GM19238 (cell line): ENCODE measurements around the gene AP4E1.
"Not testable (repeated sequence)": the region's sequence is repeated elsewhere in the genome, so short reads cannot be mapped to it uniquely, and the experiment has no call there.

Source experiments
- DNase-seq: peaks from one replicate; pipeline ENCODE4 v3.0.0; 2011; ENCODE audit warnings: low spot score; ENCODE audit not compliant: insufficient read length

AP4E1 gene

DNA sequence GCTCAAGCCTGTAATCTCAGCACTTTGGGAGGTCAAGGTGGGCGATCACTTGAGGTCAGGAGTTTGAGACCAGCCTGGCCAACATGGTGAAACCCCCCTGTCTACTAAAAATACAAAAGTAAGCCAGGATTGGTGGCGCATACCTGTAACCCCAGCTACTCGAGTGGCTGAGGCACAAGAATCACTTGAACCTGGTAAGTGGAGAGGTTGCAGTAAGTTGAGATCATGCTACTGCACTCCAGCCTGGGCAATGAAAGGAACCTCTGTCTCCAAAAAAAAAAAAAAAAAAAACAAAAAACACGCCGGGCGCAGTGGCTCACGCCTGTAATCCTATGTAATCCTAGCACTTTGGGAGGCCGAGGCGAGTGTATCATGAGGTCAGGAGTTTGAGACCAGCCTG, 18.9 kb upstream of the AP4E1 start:
- DNase-seq, result no peak

- no peak for DNase-seq
Observed at GRCh38 chr15:50890751-50891150, 17.7 kb upstream of the AP4E1 start.

- no peak for DNase-seq
Observed at GRCh38 chr15:50891159-50891558, 17.3 kb upstream of the AP4E1 start.

DNA sequence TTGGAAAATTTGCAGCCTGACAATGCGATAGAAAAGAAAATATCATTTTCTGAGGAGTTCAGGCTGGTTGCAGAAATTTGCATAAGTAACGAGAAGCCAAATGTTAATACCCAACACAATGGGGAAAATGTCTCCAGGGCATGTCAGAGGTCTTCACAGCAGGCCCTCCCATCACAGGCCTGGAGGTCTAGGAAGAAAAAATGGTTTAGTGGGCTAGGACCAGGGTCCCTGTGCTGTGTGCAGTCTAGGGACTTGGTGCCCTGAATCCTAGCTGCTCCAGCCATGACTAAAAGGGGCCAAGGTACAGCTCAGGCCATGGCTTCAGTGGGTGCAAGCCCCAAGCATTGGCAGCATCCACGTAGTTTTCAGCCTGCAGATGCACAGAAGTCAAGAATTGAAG, 14.5 kb upstream of the AP4E1 start:
- DNase-seq, result no peak

- not testable (repeated sequence) for DNase-seq
Observed at GRCh38 chr15:50901390-50901789, 7.1 kb upstream of the AP4E1 start.

GRCh38 chr15:50904211-50904610, 4.3 kb upstream of the AP4E1 start:
- no peak for DNase-seq

- no peak for DNase-seq
Observed at GRCh38 chr15:50905055-50905454, 3.4 kb upstream of the AP4E1 start.

GRCh38 chr15:50906954-50907600, 1.4 kb upstream of the AP4E1 start:
- DNase-seq, result peak; percentile 49

DNA sequence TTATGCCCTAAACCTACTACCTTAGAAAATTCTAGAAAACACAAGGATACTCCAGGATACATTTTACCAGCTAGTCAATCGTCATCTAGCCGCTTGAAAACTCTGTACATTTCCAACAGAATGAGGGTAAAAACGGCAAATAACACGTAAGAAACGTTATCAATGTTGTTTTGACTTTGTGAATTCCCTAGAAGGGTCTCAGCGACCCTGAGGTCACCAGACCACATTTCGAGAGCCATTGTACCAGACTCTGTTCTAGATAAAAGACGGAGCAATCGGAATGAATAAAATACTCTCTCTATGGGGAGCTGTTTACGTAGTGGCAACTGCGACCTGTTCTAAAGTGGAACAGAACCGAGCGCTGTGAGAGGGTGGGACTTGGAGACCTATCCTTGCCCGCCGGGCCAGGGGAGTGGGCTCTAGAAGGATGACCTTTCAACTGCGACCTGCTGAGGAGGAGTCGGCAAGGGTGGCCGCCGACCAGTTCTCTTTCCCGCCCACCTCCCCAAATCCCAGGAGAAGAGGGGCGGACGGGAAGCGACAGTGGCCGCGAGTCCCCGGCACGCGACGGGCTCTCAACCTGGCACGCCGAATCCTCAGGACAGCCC, 778 bp upstream of the AP4E1 start:
- no peak for DNase-seq

DNA sequence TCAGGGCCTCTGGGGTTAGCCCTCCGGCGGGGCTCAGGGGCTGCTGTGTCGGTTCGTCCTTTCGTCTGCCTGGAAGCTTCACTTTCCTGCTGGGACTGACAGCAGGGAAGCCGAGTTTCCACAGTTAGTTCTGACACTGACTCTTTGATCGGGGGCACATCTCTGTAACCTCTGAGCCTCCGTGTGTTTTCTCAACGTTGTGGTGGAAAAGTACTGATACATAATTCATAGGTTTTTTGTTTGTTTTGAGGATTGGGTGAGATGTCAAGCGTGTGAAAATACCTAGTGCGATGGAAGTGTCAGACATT, 481 bp downstream of the AP4E1 start:
- no peak for DNase-seq

DNA sequence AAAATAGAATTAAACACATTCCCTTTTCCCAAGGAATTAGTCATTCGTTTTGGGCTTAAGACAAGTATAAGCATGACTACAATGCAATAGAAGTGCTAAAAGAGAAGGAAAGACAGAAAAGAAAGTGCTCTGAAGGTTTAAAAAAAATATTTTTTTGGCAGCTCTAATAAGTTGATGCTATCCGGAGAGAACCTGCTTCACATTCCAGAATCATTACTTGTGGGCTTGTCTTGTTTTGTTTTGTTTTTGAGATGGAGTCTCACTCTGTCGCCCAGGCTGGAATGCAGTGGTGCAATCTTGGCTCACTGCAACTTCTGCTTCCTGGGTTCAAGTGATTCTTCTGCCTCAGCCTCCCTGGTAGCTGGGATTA, 1.9 kb downstream of the AP4E1 start:
- not testable (repeated sequence) for DNase-seq

- DNase-seq, result no peak
Observed at GRCh38 chr15:50911001-50911400, 2.5 kb downstream of the AP4E1 start.

GRCh38 chr15:50911621-50912020, 3.1 kb downstream of the AP4E1 start:
- no peak for DNase-seq

- DNase-seq, result no peak
Observed at GRCh38 chr15:50916400-50916799, 7.9 kb downstream of the AP4E1 start.

- DNase-seq, result not testable (repeated sequence)
Observed at GRCh38 chr15:50919359-50919758, 10.9 kb downstream of the AP4E1 start.

- no peak for DNase-seq
Observed at GRCh38 chr15:50925281-50925680, 16.8 kb downstream of the AP4E1 start.

DNA sequence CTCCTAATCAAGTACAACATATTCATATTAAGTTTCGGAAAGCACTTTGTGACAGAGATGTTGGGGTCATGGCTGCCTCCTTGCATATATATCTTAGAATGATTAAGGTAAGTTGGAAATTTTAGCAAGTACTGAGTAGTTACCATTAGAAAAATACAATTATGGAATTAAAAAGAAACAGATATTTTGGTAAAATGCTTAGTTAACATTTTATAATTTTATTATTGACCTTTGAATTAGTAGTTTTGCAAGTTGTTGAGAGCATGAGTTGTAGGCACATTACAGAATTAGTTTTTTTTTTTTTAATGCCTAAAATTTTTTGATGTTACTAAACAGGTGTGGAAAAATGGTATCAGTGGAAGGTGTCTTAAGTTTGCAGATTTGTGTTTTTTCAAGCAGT, 20.6 kb downstream of the AP4E1 start:
- DNase-seq, result no peak

- no peak for DNase-seq
Observed at GRCh38 chr15:50930792-50931191, 22.3 kb downstream of the AP4E1 start.

DNA sequence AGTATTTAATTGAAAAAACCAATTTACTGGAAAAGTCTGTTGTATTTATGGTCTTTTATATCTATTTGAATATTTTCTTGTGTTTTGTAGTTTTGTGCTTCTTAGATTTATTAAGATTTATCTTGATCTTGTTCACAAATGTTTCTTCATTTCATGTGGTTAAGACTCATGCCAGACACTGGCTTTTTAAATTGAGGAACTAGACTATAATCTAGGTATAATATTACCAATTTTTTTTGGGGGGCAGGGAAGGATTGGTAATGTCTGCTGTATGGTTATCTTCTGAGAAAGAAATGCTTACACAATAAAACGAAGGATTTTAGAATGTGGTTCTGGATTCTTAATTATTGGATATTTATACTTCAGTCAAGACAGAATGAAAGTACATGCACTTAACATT, 24.9 kb downstream of the AP4E1 start:
- no peak for DNase-seq

DNA sequence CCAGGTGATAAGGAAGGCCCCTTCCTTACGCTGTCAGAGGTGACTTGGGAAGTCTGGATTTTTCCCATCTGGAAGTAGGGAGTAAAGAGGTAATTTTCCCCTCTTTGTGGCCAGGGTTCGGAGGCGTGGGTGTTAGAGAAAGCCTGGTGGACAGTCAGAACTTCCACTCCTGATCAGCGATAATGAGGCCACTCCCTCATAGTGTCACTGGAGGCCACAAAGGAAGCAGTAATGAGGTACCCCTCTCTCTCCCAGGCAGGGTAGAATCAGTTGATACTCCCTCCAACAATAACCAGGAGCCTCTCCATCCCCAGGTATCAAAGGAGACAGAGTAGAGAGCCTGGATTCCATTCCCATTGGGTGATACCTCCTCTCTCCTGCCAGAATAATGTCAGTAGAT, 30.0 kb downstream of the AP4E1 start:
- DNase-seq, result no peak

- no peak for DNase-seq
Observed at GRCh38 chr15:50939911-50940310, 31.4 kb downstream of the AP4E1 start.

DNA sequence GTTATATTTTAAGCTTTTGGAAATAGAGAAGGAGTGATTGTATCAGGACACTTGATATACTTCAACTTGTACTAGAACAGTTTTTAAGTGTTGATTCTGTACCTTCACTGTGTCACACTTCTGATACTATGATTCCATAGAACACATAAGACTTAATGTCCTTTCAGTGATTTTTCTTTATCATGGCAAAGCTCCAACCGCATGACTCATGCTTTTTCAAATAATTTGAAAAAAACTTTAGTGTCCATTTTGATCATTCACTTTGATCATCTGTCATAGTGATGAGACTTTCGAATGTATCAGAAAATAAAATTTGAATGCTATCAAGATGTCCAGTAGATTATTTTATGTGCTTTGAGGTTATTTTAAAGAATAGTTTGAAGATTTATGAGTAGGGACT, 32.0 kb downstream of the AP4E1 start:
- DNase-seq, result no peak

DNA sequence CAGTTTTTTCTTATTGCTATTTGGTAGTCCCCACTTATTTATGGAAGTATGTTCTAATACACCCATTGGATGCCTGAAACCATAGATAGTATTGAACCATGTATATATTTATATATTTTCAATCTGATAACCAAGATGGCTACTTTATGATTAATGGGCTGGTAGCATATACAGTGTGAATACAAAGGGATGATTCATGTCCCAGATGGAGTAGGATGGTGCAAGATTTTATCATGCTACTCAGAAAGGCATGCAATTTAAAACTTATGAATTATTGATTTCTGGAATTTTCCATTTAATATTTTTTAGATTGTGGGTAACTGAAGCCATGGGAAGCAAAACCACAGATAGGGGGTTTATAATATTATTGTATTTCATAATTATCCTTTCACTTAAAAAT, 35.2 kb downstream of the AP4E1 start:
- DNase-seq, result no peak

GRCh38 chr15:50944672-50945071, 36.2 kb downstream of the AP4E1 start:
- no peak for DNase-seq
